Panc1 (cell line): ENCODE data around the gene RAPGEF5.

ENCODE experiments used
- POLR2AphosphoS5 ChIP-seq: IDR thresholded peaks from 2 replicates; pipeline ENCODE4 v1.6.1; 2012; ENCODE audit warnings: mild to moderate bottlenecking, low read depth, low read length, moderate library complexity
- SIN3A ChIP-seq: IDR thresholded peaks from 2 replicates; pipeline ENCODE4 v1.6.1; 2012; ENCODE audit warnings: low read depth, mild to moderate bottlenecking, low read length, moderate library complexity, borderline replicate concordance; ENCODE audit not compliant: insufficient read depth
- TCF7L2 ChIP-seq: IDR thresholded peaks from 2 replicates; pipeline ENCODE4 v1.6.1; 2011; ENCODE audit warnings: mild to moderate bottlenecking, low read depth, low read length, inconsistent platforms
- TF ChIP-seq, protein P1 (sequence below): fragments of 450-650 bp; IDR thresholded peaks from 2 replicates; pipeline ENCODE4 v1.5.1; 2017; ENCODE audit warnings: mild to moderate bottlenecking
- TF ChIP-seq, protein P2 (sequence below), 2 experiments: IDR thresholded peaks; 2 replicates each; pipeline ENCODE4 v1.6.1; 2011 to 2012; ENCODE audit warnings: low read depth in 2 of 2, control low read depth in 1 of 2, low read length in 1 of 2, mild to moderate bottlenecking in 1 of 2, moderate library complexity in 1 of 2; ENCODE audit not compliant: insufficient read depth in 1 of 2

DNA sequence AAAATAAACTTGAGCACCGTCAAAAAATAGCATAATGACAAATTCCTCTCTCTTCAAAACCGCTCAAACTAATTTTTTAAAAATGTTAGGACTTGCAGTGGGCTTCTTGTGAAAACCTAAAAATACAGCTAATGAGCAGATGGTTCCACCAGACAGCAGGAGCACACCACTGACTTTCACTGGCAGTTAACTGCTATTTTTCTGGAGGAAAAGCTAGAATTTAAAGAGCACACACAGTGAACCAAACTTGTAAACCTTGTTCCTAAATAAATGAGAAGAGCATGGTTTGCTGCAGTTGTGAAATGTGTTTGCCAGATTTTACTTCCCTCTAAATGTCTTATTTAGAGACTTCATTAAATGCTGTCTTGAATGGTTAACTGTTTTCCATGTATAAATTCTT is 143.9 kb downstream of the RAPGEF5 start:
- TF ChIP-seq, protein P1, sequence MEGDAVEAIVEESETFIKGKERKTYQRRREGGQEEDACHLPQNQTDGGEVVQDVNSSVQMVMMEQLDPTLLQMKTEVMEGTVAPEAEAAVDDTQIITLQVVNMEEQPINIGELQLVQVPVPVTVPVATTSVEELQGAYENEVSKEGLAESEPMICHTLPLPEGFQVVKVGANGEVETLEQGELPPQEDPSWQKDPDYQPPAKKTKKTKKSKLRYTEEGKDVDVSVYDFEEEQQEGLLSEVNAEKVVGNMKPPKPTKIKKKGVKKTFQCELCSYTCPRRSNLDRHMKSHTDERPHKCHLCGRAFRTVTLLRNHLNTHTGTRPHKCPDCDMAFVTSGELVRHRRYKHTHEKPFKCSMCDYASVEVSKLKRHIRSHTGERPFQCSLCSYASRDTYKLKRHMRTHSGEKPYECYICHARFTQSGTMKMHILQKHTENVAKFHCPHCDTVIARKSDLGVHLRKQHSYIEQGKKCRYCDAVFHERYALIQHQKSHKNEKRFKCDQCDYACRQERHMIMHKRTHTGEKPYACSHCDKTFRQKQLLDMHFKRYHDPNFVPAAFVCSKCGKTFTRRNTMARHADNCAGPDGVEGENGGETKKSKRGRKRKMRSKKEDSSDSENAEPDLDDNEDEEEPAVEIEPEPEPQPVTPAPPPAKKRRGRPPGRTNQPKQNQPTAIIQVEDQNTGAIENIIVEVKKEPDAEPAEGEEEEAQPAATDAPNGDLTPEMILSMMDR = no peak
- no peak for TF ChIP-seq POLR2AphosphoS5
- no peak for TF ChIP-seq TCF7L2
- no peak for TF ChIP-seq SIN3A
- TF ChIP-seq, protein P2, sequence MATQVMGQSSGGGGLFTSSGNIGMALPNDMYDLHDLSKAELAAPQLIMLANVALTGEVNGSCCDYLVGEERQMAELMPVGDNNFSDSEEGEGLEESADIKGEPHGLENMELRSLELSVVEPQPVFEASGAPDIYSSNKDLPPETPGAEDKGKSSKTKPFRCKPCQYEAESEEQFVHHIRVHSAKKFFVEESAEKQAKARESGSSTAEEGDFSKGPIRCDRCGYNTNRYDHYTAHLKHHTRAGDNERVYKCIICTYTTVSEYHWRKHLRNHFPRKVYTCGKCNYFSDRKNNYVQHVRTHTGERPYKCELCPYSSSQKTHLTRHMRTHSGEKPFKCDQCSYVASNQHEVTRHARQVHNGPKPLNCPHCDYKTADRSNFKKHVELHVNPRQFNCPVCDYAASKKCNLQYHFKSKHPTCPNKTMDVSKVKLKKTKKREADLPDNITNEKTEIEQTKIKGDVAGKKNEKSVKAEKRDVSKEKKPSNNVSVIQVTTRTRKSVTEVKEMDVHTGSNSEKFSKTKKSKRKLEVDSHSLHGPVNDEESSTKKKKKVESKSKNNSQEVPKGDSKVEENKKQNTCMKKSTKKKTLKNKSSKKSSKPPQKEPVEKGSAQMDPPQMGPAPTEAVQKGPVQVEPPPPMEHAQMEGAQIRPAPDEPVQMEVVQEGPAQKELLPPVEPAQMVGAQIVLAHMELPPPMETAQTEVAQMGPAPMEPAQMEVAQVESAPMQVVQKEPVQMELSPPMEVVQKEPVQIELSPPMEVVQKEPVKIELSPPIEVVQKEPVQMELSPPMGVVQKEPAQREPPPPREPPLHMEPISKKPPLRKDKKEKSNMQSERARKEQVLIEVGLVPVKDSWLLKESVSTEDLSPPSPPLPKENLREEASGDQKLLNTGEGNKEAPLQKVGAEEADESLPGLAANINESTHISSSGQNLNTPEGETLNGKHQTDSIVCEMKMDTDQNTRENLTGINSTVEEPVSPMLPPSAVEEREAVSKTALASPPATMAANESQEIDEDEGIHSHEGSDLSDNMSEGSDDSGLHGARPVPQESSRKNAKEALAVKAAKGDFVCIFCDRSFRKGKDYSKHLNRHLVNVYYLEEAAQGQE (IDR thresholded peaks at IDR 0.05; ENCODE audit: insufficient read depth in 1 of 2, low read depth in 2 of 2, low read length in 1 of 2) = no peak
